G401 (cell line): ENCODE data around the gene ZCCHC17. TPM values are rescaled to one million over a fixed set of nuclear protein-coding genes. Genes with fewer than 3 reads are reported as not detected.

Source experiments
- DNase-seq: peaks from one replicate; pipeline ENCODE4 v3.0.0-alpha.2; 2015; ENCODE audit warnings: low spot score
- in situ Hi-C: cut with HindIII; loops from 2 replicates; pipeline ENCODE4 v1.10.0; 2016; ENCODE audit warnings: low sequenced_read_pairs, mixed read lengths
- total RNA-seq: library from RNA; depleted of rRNA; stranded (reverse); fragments of >200 nt; shearing (Covaris generic); gene quantifications from 2 replicates; pipeline ENCODE4 v1.2.3, GENCODE V29; 2014; rRNA removed

ZCCHC17 gene
- total RNA-seq, 1 experiment from 2014 or later = 83.8 TPM

GRCh38 chr1:31409946-31410858 lies 113.4 kb downstream of the ZCCHC17 start:
- in situ Hi-C loops = no loop called here
- no peak for DNase-seq

- DNase-seq = no peak
- in situ Hi-C loops = no loop called here
These were observed 114.0 kb downstream of the ZCCHC17 start for GRCh38 chr1:31410871-31411270.

- in situ Hi-C loops = no loop called here
- DNase-seq = no peak
These were observed 115.4 kb downstream of the ZCCHC17 start for GRCh38 chr1:31412205-31412604.

GRCh38 chr1:31412732-31413404 lies 116.0 kb downstream of the ZCCHC17 start, which contains the start of gene SERINC2:
SERINC2 (plus strand) TSS chr1:31413213; CDS start chr1:31413266, 53 bp downstream.
- in situ Hi-C loops = no loop called here
- DNase-seq = no peak

GRCh38 chr1:31413405-31414001 lies 116.7 kb downstream of the ZCCHC17 start:
- DNase-seq = peak; percentile 17
- in situ Hi-C loops = no loop called here

Other genes starting within 250 kb of the ZCCHC17 start
- gene PUM1, start 231.3 kb upstream of the ZCCHC17 start, total RNA-seq = 43.0 and 64.4 TPM in 2 replicates
- gene NKAIN1, start 57.1 kb upstream of the ZCCHC17 start, total RNA-seq = 3.6 and 9.2 TPM in 2 replicates
- 269 and 326 TPM in 2 replicates for gene SNRNP40, start 244 bp upstream of the ZCCHC17 start, total RNA-seq
- 0.25 TPM in 1 of 2 replicates, not detected in the other for gene FABP3, start 76.0 kb downstream of the ZCCHC17 start, total RNA-seq
- gene SERINC2, start 116.2 kb downstream of the ZCCHC17 start, total RNA-seq = 12.9 and 15.6 TPM in 2 replicates